Measurements from ENCODE around the gene DCBLD2. TPM values are rescaled to one million over a fixed set of nuclear protein-coding genes. Genes with fewer than 3 reads are reported as not detected.

Gene DCBLD2
- total and polyA plus RNA-seq, 9 of the 15 experiments (the other 6 are each of a cell fraction or from before 2014, with no cell fraction given), result 2.7 to 14.6 (median 7.4) TPM

DNA sequence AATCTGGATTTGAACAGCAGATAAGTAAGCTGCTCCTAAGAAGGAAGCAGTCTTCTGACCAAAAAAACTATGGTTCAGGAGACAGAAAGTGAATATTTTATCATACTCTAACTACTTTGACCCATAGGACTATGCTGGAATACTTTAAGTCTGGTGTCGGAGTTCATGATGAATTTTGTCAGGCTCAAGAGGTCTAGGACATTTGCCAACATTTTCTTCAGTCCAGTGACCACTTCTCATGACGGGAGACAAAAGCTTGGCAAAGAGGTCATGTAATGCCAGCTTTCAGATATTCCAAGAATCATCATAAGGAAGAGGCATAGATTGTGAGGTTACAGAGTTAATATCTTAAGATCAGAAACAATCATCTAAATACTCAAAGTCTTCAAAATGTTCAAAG lies 20.5 kb upstream of the DCBLD2 start (continued):
- TF ChIP-seq, protein P1, sequence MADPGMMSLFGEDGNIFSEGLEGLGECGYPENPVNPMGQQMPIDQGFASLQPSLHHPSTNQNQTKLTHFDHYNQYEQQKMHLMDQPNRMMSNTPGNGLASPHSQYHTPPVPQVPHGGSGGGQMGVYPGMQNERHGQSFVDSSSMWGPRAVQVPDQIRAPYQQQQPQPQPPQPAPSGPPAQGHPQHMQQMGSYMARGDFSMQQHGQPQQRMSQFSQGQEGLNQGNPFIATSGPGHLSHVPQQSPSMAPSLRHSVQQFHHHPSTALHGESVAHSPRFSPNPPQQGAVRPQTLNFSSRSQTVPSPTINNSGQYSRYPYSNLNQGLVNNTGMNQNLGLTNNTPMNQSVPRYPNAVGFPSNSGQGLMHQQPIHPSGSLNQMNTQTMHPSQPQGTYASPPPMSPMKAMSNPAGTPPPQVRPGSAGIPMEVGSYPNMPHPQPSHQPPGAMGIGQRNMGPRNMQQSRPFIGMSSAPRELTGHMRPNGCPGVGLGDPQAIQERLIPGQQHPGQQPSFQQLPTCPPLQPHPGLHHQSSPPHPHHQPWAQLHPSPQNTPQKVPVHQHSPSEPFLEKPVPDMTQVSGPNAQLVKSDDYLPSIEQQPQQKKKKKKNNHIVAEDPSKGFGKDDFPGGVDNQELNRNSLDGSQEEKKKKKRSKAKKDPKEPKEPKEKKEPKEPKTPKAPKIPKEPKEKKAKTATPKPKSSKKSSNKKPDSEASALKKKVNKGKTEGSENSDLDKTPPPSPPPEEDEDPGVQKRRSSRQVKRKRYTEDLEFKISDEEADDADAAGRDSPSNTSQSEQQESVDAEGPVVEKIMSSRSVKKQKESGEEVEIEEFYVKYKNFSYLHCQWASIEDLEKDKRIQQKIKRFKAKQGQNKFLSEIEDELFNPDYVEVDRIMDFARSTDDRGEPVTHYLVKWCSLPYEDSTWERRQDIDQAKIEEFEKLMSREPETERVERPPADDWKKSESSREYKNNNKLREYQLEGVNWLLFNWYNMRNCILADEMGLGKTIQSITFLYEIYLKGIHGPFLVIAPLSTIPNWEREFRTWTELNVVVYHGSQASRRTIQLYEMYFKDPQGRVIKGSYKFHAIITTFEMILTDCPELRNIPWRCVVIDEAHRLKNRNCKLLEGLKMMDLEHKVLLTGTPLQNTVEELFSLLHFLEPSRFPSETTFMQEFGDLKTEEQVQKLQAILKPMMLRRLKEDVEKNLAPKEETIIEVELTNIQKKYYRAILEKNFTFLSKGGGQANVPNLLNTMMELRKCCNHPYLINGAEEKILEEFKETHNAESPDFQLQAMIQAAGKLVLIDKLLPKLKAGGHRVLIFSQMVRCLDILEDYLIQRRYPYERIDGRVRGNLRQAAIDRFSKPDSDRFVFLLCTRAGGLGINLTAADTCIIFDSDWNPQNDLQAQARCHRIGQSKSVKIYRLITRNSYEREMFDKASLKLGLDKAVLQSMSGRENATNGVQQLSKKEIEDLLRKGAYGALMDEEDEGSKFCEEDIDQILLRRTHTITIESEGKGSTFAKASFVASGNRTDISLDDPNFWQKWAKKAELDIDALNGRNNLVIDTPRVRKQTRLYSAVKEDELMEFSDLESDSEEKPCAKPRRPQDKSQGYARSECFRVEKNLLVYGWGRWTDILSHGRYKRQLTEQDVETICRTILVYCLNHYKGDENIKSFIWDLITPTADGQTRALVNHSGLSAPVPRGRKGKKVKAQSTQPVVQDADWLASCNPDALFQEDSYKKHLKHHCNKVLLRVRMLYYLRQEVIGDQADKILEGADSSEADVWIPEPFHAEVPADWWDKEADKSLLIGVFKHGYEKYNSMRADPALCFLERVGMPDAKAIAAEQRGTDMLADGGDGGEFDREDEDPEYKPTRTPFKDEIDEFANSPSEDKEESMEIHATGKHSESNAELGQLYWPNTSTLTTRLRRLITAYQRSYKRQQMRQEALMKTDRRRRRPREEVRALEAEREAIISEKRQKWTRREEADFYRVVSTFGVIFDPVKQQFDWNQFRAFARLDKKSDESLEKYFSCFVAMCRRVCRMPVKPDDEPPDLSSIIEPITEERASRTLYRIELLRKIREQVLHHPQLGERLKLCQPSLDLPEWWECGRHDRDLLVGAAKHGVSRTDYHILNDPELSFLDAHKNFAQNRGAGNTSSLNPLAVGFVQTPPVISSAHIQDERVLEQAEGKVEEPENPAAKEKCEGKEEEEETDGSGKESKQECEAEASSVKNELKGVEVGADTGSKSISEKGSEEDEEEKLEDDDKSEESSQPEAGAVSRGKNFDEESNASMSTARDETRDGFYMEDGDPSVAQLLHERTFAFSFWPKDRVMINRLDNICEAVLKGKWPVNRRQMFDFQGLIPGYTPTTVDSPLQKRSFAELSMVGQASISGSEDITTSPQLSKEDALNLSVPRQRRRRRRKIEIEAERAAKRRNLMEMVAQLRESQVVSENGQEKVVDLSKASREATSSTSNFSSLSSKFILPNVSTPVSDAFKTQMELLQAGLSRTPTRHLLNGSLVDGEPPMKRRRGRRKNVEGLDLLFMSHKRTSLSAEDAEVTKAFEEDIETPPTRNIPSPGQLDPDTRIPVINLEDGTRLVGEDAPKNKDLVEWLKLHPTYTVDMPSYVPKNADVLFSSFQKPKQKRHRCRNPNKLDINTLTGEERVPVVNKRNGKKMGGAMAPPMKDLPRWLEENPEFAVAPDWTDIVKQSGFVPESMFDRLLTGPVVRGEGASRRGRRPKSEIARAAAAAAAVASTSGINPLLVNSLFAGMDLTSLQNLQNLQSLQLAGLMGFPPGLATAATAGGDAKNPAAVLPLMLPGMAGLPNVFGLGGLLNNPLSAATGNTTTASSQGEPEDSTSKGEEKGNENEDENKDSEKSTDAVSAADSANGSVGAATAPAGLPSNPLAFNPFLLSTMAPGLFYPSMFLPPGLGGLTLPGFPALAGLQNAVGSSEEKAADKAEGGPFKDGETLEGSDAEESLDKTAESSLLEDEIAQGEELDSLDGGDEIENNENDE (IDR thresholded peaks at IDR 0.05; ENCODE audit: low read depth, low read length), result no peak
- TF ChIP-seq GTF2B (IDR thresholded peaks at IDR 0.05; ENCODE audit: extremely low read depth, insufficient read length), result no peak
- TF ChIP-seq ZC3H4 (CRISPR knock-in tag; IDR thresholded peaks at IDR 0.05; ENCODE audit: borderline replicate concordance), result no peak
- TF ChIP-seq HDAC8 (tag; IDR thresholded peaks at IDR 0.05), result no peak
